ENCODE measurements around the gene DPEP2.

DNA sequence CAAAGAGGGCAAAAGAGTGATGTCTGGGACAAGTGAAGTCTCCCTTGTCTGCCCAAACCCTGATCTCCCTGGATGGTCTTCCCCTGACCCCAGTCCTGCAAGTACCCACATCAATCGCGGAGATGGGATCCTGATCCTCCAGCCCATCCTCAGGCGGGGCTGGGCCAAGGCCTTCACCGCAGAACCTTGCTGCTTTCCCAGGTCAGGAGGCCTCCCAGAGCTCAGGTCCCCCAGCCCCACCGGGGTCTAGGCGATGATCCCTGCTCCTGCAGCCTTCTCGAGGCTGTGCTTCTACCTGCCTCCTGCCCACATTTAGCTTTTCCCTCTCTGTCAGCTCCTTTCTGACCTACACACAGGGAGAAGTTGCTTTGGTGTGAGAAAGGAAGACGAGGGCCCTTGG is 37.1 kb downstream of the DPEP2 start:
- TF ChIP-seq, protein P1, sequence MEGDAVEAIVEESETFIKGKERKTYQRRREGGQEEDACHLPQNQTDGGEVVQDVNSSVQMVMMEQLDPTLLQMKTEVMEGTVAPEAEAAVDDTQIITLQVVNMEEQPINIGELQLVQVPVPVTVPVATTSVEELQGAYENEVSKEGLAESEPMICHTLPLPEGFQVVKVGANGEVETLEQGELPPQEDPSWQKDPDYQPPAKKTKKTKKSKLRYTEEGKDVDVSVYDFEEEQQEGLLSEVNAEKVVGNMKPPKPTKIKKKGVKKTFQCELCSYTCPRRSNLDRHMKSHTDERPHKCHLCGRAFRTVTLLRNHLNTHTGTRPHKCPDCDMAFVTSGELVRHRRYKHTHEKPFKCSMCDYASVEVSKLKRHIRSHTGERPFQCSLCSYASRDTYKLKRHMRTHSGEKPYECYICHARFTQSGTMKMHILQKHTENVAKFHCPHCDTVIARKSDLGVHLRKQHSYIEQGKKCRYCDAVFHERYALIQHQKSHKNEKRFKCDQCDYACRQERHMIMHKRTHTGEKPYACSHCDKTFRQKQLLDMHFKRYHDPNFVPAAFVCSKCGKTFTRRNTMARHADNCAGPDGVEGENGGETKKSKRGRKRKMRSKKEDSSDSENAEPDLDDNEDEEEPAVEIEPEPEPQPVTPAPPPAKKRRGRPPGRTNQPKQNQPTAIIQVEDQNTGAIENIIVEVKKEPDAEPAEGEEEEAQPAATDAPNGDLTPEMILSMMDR (IDR thresholded peaks at IDR 0.05): no peak
- TF ChIP-seq POLR2A (IDR thresholded peaks at IDR 0.05): no peak
